ENCODE data around the gene STK32C.

STK32C gene

GRCh38 chr10:132176623-132177500 is 130.9 kb downstream of the STK32C start:
- no peak for DNase-seq

DNA sequence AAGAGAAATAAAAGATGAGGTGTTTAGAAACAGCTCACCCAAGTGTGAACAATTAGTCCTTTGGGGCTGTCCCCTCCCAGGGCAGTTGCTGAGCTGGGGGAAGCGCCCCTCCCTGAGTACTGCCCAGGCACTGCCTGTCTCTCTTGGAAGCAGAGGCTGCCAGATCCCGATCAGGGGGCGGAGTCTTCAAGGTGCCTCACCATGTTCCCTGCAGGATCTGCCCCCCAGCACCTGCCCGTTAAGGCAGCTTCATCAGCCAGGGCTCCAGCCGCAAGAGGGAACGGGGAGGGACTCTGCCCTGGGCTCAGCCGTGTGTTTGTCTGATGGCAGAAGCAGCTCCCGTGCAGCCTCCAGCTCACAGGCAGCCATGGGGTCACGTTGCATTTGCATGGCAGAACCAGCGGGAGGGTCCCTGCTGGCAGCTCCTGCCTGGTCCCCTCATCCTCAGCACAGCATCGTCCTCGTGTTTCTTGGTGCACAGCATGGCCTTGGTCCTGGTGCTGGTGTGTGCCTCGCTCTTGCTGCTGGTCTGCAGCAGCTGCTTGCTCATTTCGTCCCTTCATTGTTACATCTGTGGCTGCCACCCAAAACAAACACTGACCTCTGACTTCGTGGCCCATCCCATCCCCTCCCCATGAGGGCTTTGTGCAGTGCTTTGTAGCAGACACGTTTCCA is 131.7 kb downstream of the STK32C start:
- DNase-seq = peak; percentile 51

GRCh38 chr10:132175408-132175807 is 132.3 kb downstream of the STK32C start:
- no peak for DNase-seq

DNA sequence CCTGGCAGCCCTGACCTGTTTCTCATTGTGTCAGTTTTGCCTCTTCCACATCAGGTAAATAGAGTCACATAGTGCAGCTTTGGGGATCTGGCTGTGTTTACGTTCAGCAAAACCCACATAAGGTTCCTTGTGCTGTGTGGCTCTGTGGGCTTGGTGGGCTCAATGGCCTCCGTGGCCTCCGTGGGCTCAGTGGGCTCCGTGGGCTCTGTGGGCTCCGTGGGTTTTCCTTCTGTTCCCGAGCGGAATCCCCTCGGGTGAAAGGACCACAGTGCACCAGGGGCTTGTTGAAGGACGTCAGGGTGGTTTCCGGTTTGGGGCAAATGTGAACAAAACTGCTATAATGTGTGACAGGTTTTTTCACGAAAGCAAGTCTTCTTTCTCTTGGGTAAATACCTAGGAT is 133.5 kb downstream of the STK32C start:
- DNase-seq = no peak

- DNase-seq = no peak
Observed at GRCh38 chr10:132173185-132173584, 134.6 kb downstream of the STK32C start.

- DNase-seq = no peak
Observed at GRCh38 chr10:132172091-132173066, 135.4 kb downstream of the STK32C start.

GRCh38 chr10:132170561-132171361 is 137.0 kb downstream of the STK32C start:
- no peak for DNase-seq

DNA sequence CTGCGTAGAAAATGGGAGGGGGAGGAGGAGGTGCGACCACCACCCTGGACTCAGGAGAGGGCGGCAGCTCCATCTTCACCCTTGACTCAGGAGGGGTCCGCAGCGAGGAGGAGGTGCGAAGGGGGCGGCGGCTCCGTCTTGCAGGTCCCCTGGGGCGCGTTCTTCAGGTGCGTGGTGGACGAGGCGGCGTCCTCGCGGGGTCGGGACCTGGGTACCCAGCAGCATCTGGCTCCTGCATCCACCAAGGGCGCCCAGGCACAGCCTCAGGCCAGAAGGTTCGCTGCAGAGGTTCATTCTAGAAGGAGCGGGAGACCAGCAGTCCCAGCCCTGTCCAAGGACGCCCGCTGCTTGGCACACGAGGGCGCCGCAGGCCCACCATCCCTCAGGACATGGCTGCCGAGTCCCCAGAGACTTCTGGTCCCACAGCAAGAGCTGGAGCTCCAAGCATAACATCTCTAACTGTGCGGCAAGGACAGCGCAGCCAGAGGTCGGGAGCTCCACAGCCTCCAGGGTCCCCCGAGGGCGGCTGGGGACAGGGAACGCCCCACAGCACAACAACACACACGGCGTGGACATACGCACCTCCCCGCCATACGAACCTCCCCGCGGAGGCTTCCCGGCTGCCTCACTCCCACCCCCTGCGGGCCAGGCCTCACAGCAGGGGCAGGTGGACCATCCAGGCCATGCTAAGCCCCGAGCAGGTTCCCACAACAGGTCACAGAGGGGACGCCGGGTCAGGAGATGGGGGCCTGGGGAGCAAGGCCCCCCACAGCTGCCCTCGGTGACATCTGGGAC is 137.8 kb downstream of the STK32C start:
- no peak for DNase-seq

- DNase-seq = no peak
Observed at GRCh38 chr10:132169031-132169765, 138.6 kb downstream of the STK32C start.

DNA sequence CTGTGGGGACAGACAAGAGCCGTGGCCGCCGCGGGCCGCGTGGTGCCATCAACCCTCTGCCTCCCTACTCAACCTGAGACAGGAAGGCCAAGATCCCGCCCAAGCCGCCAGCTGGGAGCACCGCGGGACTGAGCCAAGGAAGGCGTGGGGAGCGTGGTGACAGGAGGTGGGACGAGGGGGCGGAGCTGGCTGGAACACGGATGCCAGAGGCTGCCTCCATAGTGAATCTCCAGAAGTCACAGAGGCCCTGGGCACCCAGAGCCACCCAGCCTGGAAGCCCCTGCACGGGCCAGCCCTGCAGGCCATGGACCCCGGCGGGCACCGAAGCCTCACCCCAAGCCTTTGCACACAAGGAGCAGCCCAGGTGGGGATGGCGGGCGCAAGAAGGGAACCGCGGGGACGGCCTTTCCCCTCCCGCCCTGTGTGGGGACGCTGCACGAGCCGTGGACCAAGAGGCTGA is 139.1 kb downstream of the STK32C start:
- no peak for DNase-seq

DNA sequence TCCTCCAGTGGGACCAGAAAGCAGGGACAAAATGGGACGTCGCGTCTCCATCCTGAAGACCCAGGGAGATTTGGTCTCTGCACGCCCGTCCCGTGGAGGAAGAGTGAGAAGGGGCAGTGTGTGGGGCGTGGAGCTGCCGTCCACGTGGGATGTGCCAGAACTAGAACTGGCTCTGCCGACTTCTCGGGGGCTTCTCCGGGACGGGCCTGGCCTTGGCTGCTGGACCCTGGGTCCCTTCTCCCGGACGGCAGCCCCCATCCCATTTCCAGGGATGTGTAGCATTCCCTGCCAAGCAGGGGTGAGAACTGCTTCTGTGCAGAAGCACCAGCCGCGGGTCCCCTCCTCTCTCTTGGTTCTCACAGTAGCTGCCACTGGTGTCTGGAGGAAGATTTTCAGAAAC is 139.8 kb downstream of the STK32C start:
- no peak for DNase-seq

GRCh38 chr10:132167041-132167674 is 140.6 kb downstream of the STK32C start:
- DNase-seq = no peak

DNA sequence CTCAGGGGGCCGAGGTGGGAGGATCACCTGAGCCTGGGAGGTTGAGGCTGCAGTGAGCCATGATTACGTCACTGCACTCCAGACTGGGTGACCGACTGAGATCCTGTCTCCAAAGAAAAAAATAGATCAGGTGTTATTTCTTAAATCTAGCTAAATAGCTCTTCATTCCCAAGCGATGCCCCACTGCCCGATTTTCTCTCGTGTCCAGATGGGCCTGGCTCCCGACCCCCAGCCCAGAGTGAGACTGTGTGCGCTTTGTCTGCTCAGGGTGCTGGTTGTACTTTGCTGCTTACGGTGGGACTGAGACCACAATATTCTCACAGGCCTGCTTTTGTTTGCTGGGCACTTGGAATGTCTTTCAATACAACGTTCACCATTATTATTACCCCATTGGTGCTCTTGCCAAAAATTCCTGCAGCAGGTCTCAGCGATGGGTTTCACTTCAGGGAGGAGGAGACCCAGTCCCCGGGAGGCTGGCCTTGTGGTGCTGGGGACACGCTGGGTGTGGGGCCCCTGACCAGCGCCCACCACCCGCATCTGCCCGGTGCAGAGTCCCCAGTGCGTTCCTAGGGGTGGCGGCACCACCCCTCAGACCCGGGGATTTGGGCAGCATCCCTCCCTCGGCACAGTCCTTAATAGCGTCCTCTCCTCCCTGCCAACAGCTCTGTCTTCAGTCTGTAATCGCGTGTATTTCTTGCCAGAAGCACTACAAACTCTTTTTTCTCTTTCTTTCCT is 141.4 kb downstream of the STK32C start:
- no peak for DNase-seq

GRCh38 chr10:132165416-132165980 is 142.3 kb downstream of the STK32C start:
- DNase-seq = no peak

GRCh38 chr10:132164761-132165278 is 142.9 kb downstream of the STK32C start:
- no peak for DNase-seq

- no peak for DNase-seq
Observed at GRCh38 chr10:132163826-132164515, 143.8 kb downstream of the STK32C start.

GRCh38 chr10:132163278-132163765 is 144.4 kb downstream of the STK32C start:
- DNase-seq = no peak

Data from NCI-H748 treated with DMSO at 0.1 percent for 48 hours (cell line).